ENCODE measurements around the gene LINC01488. TPM values are rescaled to one million over a fixed set of nuclear protein-coding genes. Genes with fewer than 3 reads are reported as not detected.
A peak's percentile ranks its signal among the peaks of the same experiment; 100 is the strongest.

LINC01488 gene
- total RNA-seq, 1 experiment from 2014 or later, result not detected

GRCh38 chr11:69460540-69461257 is 20.8 kb upstream of the LINC01488 start:
- intact Hi-C loops (cut with micrococcal nuclease; ENCODE audit: unreplicated experiment), result loop anchor here (1.0 kb wide), 1 partner anchor 10 kb away; no protein-coding TSS in a partner anchor
- no TSS peak for BruUV-seq (replicated peaks)
- H3K27ac Mint-ChIP-seq (ENCODE audit: unreplicated experiment), result peak overlapping the region; percentile 75
- H3K36me3 ChIP-seq (ENCODE audit: control insufficient read depth, insufficient read depth, low read length), result no peaks in the 10 kb centered on the region
- no peak for DNase-seq
- ChIA-PET POLR2A (no interaction called here), CTCF (interaction anchor here (1.7 kb wide), 1 partner anchor 17 kb away, joined by 5 read pairs; no protein-coding TSS in a partner anchor)
- TF ChIP-seq CTCF (IDR thresholded peaks at IDR 0.05; ENCODE audit: insufficient read depth in 1 of 2, low read depth in 1 of 2, low read length in 1 of 2, severe bottlenecking in 1 of 2, unreplicated experiment in 1 of 2), result no peak
- H3K4me3 Mint-ChIP-seq (ENCODE audit: unreplicated experiment), result no peak overlapping the region
- H3K36me3 Mint-ChIP-seq (ENCODE audit: insufficient read depth, unreplicated experiment), result no peaks in the 10 kb centered on the region
- H3K9me3 Mint-ChIP-seq (ENCODE audit: unreplicated experiment), result peaks cover 35% of the 10 kb centered on the region
- peaks cover 31% of the 10 kb centered on the region for H3K4me1 ChIP-seq
- H3K4me3 ChIP-seq (ENCODE audit: low read depth, low read length), result no peak overlapping the region
- no peaks in the 10 kb centered on the region for H3K27me3 Mint-ChIP-seq (ENCODE audit: insufficient read depth, unreplicated experiment)
- no peaks in the 10 kb centered on the region for H3K27me3 ChIP-seq (replicated peaks; ENCODE audit: control insufficient read depth, insufficient read depth, low read length)
- peaks cover 15% of the 10 kb centered on the region for H3K9me3 ChIP-seq
- peaks cover 49% of the 10 kb centered on the region for H3K4me1 Mint-ChIP-seq (ENCODE audit: low read depth, unreplicated experiment)

DNA sequence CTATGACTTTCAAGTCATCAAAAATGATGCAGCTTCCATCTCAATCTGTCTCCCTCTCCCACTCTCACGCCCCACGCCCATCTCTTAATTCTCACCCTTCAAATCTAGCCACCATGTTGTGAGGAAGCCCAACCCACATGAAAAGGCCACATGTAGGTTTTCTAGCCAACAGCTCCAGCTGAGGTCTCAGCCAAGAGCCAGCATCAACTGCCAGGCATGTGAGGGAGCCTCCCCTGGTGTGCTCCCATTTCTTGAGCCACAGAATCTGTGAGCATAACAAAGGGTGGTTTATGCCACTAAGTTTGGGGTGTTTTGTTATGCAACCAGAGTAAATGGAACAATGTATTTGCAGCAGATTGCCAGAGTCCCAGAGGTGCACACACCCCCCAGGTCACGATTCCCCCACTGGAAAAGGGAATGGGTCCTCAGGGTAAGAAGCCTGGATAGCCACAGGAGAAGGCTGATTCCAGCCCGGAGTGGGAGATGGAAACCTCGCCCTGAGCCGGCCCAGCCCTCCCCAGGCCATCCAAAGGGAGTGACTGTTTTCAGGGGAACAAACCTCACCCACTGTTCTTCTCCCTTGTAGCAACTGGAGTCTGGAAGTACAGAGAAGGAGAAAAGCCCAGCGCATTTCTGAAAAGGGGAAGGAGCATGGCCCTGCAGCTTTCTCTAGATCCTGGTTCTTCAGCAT is 20.0 kb upstream of the LINC01488 start:
- peaks cover 31% of the 10 kb centered on the region for H3K4me1 ChIP-seq
- H3K36me3 Mint-ChIP-seq (ENCODE audit: insufficient read depth, unreplicated experiment), result no peaks in the 10 kb centered on the region
- no peaks in the 10 kb centered on the region for H3K27me3 Mint-ChIP-seq (ENCODE audit: insufficient read depth, unreplicated experiment)
- DNase-seq, result no peak
- peaks cover 35% of the 10 kb centered on the region for H3K9me3 Mint-ChIP-seq (ENCODE audit: unreplicated experiment)
- intact Hi-C loops (cut with micrococcal nuclease; ENCODE audit: unreplicated experiment), result no loop called here
- H3K4me3 ChIP-seq (ENCODE audit: low read depth, low read length), result no peak overlapping the region
- ChIA-PET POLR2A (no interaction called here), CTCF (no interaction called here)
- H3K36me3 ChIP-seq (ENCODE audit: control insufficient read depth, insufficient read depth, low read length), result no peaks in the 10 kb centered on the region
- peaks cover 15% of the 10 kb centered on the region for H3K9me3 ChIP-seq
- peaks cover 49% of the 10 kb centered on the region for H3K4me1 Mint-ChIP-seq (ENCODE audit: low read depth, unreplicated experiment)
- H3K27ac Mint-ChIP-seq (ENCODE audit: unreplicated experiment), result no peak overlapping the region
- BruUV-seq (replicated peaks), result no TSS peak
- TF ChIP-seq CTCF (IDR thresholded peaks at IDR 0.05; ENCODE audit: insufficient read depth in 1 of 2, low read depth in 1 of 2, low read length in 1 of 2, severe bottlenecking in 1 of 2, unreplicated experiment in 1 of 2), result no peak
- H3K27me3 ChIP-seq (replicated peaks; ENCODE audit: control insufficient read depth, insufficient read depth, low read length), result no peaks in the 10 kb centered on the region
- no peak overlapping the region for H3K4me3 Mint-ChIP-seq (ENCODE audit: unreplicated experiment)

DNA sequence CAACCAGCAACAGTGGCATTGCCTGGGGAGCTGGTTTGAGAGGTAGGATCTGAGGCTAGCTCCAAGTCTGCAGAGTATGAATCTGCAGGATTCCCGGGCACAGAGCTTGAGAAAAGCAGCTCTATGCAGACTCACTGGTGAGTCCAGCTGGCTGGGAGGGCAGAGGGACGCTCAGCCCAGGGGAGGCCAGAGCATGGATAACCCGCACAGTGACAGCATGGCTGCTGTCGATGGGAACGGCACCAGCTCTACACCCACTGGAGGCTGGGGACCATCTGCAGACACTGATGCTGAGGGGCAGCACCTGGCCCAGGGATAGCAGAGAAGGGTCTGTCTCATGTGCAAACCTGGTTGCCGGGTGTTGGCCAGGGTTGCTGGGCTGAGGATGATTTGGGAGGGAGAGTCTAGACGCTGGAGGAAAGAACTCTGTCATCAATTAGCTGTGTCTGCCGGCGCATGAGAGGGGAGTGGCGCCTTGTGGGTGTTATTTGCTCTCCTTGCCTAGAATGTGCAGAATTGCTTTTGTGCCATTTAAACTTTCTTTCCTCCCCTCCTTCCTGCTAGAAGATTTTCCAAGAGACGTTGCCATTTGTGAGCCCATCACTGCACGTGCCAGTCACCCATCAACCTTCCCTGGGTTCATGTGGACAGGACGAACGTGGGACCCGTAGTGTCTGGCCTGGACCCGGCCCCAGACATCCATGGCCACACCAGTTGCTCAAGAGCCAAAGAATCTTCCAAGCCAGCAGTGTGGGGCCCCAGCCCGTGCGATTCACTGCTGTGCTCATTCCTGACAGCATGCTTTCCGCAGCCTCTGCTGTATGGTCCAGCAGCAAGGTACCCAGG is 19.1 kb upstream of the LINC01488 start:
- Mint-ChIP-seq H3K36me3 (ENCODE audit: insufficient read depth, unreplicated experiment) (no peaks in the 10 kb centered on the region), H3K27ac (ENCODE audit: unreplicated experiment) (no peak overlapping the region), H3K27me3 (ENCODE audit: insufficient read depth, unreplicated experiment) (no peaks in the 10 kb centered on the region), H3K4me1 (ENCODE audit: low read depth, unreplicated experiment) (peaks cover 43% of the 10 kb centered on the region), H3K9me3 (ENCODE audit: unreplicated experiment) (peaks cover 27% of the 10 kb centered on the region), H3K4me3 (ENCODE audit: unreplicated experiment) (no peak overlapping the region)
- DNase-seq, result no peak
- ChIA-PET CTCF (interaction anchor here (1.2 kb wide), 1 partner anchor 331 kb away, joined by 4 read pairs; no protein-coding TSS in a partner anchor), POLR2A (no interaction called here)
- no peaks in the 10 kb centered on the region for H3K27me3 ChIP-seq (replicated peaks; ENCODE audit: control insufficient read depth, insufficient read depth, low read length)
- peaks cover 15% of the 10 kb centered on the region for H3K9me3 ChIP-seq
- TF ChIP-seq CTCF (IDR thresholded peaks at IDR 0.05; ENCODE audit: insufficient read depth in 1 of 2, low read depth in 1 of 2, low read length in 1 of 2, severe bottlenecking in 1 of 2, unreplicated experiment in 1 of 2), result no peak
- no peak overlapping the region for H3K4me3 ChIP-seq (ENCODE audit: low read depth, low read length)
- H3K4me1 ChIP-seq, result peaks cover 31% of the 10 kb centered on the region
- H3K36me3 ChIP-seq (ENCODE audit: control insufficient read depth, insufficient read depth, low read length), result no peaks in the 10 kb centered on the region
- intact Hi-C loops (cut with micrococcal nuclease; ENCODE audit: unreplicated experiment), result no loop called here
- no TSS peak for BruUV-seq (replicated peaks)
